Activated T-cell treated with anti-CD3 and anti-CD28 coated beads, Interleukin-2, amount 50 U/mL, for 24 hours (primary cell): Measurements from ENCODE around the gene MEGF11.

Experiments used
- DNase-seq: peaks from one replicate; pipeline ENCODE4 v3.0.0-alpha.2; 2020
- H3K27ac Mint-ChIP-seq: 2 replicates; pipeline ENCODE4 v1.8.0; 2020; ENCODE audit warnings: mild to moderate bottlenecking, mixed read lengths
- H3K27me3 Mint-ChIP-seq: 2 replicates; pipeline ENCODE4 v1.8.0; 2020; ENCODE audit warnings: mixed read lengths
- H3K36me3 Mint-ChIP-seq: 2 replicates; pipeline ENCODE4 v1.8.0; 2020; ENCODE audit warnings: low read depth, mixed read lengths
- H3K4me1 Mint-ChIP-seq: 2 replicates; pipeline ENCODE4 v1.8.0; 2020; ENCODE audit warnings: low read depth, mixed read lengths
- H3K4me3 Mint-ChIP-seq: 2 replicates; pipeline ENCODE4 v1.8.0; 2020; ENCODE audit warnings: mild to moderate bottlenecking, moderate library complexity, mixed read lengths
- H3K9me3 Mint-ChIP-seq: 2 replicates; pipeline ENCODE4 v1.8.0; 2020; ENCODE audit warnings: mixed read lengths

The MEGF11 gene

DNA sequence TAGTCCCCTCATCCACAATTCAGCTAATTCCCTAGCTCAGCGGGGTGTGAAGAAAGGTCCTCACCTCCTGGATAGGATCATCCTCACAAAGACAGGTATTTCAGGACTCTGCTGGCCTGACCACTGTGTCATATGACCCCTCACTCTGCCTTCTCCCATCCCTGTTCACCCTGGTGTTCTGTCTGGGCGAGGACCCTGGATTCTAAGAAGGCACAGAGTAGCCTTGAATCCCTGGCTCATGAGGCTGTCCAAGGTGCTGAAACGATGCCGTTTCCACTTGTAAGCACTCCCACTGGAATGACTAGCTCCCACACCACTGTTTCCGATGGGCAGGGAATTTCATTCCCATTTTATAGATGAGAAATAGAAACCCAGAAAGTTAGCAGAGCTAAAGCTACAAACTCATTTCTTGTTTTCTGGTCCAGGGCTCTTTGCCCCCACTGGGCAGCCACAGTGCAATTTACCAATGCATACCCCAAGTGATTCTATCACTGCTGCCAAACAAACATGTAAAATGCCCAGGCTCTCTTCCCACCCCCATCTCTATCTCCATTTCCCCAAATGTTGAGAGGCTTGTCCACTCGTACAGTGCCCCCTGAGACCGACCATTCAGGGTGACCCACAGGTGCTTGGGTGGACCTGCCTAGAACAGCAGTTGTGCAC is 301.0 kb downstream of the MEGF11 start:
- H3K4me3 Mint-ChIP-seq: no peak overlapping the region
- H3K27ac Mint-ChIP-seq: no peak overlapping the region
- no peaks in the 10 kb centered on the region for H3K4me1 Mint-ChIP-seq
- no peak for DNase-seq
- H3K27me3 Mint-ChIP-seq: peaks cover 10% of the 10 kb centered on the region
- no peaks in the 10 kb centered on the region for H3K36me3 Mint-ChIP-seq
- no peaks in the 10 kb centered on the region for H3K9me3 Mint-ChIP-seq

DNA sequence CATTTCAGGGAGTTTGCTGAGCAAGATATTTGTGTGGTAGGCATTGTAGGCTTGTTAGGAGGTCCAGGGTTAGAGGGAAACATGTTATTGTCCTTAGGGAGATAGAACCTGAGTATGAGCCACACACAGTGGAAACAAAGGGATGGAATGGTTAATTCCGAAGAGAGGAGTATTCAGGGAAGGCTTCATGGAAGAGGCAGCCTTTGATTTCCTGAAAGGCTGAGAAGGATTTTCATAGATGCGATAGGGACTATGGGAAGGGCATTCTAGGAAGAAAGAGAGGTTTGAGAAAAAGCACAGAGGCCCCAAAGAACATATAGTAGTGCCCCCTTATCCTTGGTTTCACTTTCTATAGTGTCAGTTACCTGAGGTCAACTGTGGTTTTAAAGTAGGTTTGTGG is 302.5 kb downstream of the MEGF11 start:
- no peak for DNase-seq
- Mint-ChIP-seq H3K4me1 (no peaks in the 10 kb centered on the region), H3K4me3 (no peak overlapping the region), H3K27me3 (peaks cover 10% of the 10 kb centered on the region), H3K27ac (no peak overlapping the region), H3K9me3 (no peaks in the 10 kb centered on the region), H3K36me3 (no peaks in the 10 kb centered on the region)

DNA sequence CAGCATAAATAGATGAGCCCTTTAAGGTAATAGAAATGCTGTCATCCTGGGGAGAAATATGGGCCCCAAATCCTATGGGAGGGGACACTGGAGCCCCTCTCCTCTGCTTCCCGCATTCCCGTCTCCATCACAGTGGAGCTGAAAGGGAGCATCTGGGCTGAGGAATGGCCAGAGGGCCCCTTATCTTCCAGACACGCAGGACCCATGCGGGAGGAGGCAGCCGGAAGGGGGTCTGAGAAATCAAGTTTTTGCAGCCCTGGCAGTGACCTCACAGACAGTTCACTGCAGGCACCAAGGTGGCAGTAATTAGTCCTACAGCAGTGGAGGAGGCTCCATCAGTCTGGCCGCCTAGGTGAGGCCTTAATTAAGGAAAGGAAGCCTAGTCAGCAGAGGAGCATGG is 304.1 kb downstream of the MEGF11 start:
- Mint-ChIP-seq H3K27ac (no peak overlapping the region), H3K4me1 (no peaks in the 10 kb centered on the region), H3K4me3 (no peak overlapping the region), H3K36me3 (no peaks in the 10 kb centered on the region), H3K27me3 (peaks cover 10% of the 10 kb centered on the region), H3K9me3 (no peaks in the 10 kb centered on the region)
- DNase-seq: no peak

DNA sequence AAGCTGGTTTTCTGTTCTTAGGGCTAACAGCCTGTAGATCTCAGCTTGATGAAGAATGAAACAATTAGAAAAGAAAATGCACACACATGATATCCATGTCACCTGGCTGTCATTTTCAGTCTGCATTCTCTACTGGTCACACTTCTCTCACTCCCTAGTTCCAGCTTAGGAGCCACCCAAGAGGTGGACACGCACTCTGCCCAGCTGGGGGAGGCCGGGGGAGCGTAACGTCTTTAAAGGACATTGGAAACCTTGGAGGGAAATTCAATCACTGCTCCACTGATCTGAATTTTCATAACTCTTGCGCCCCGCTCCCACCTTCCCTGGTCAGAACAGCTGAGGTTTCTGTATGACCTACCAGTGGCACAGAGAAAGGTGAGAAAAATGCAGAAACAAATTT is 304.5 kb downstream of the MEGF11 start:
- H3K36me3 Mint-ChIP-seq: no peaks in the 10 kb centered on the region
- no peaks in the 10 kb centered on the region for H3K9me3 Mint-ChIP-seq
- no peaks in the 10 kb centered on the region for H3K4me1 Mint-ChIP-seq
- H3K27me3 Mint-ChIP-seq: peaks cover 10% of the 10 kb centered on the region
- H3K4me3 Mint-ChIP-seq: no peak overlapping the region
- no peak for DNase-seq
- H3K27ac Mint-ChIP-seq: no peak overlapping the region

DNA sequence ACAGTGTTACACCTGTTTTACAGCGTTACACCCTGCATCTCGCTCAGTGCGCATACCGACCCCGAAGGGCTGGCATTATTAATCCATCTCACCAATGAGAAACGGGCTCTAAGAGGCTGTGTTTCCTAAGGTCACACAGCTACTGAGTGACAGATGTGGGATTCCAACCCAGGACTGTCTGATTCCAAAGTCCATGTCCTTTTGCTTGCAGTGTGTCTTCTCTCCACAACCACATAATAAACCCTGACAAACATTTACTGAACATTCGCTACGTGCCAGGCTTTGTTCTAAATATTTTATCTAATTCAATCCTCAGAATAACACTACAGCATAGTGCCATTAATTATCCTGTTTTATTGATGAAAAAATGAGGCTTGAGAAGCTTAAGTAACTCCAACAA is 305.2 kb downstream of the MEGF11 start:
- H3K27ac Mint-ChIP-seq: no peak overlapping the region
- H3K9me3 Mint-ChIP-seq: no peaks in the 10 kb centered on the region
- H3K36me3 Mint-ChIP-seq: no peaks in the 10 kb centered on the region
- peaks cover 10% of the 10 kb centered on the region for H3K27me3 Mint-ChIP-seq
- no peaks in the 10 kb centered on the region for H3K4me1 Mint-ChIP-seq
- DNase-seq: no peak
- H3K4me3 Mint-ChIP-seq: no peak overlapping the region

DNA sequence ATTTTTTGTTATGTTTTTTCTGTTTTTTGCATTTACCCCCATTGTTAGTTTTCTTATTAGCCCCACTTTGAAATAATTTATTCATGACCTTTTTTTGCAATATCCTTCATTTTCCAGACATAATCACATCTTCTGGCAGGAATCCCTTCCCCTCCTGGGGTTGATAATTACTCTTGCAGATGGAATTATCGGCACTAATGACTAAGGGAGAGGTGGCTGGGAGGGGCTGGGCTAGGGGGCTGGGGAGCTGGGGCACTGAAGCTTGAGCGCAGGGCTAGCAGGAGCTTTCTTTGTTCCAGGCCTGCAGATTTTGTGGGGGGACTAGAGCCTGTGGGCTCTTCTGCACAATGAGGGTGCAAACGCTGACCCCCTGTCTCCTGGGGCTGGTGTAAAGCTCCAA is 306.5 kb downstream of the MEGF11 start:
- Mint-ChIP-seq H3K4me1 (peaks cover 6% of the 10 kb centered on the region), H3K27me3 (peaks cover 4% of the 10 kb centered on the region), H3K4me3 (no peak overlapping the region), H3K9me3 (no peaks in the 10 kb centered on the region), H3K36me3 (no peaks in the 10 kb centered on the region), H3K27ac (no peak overlapping the region)
- no peak for DNase-seq

DNA sequence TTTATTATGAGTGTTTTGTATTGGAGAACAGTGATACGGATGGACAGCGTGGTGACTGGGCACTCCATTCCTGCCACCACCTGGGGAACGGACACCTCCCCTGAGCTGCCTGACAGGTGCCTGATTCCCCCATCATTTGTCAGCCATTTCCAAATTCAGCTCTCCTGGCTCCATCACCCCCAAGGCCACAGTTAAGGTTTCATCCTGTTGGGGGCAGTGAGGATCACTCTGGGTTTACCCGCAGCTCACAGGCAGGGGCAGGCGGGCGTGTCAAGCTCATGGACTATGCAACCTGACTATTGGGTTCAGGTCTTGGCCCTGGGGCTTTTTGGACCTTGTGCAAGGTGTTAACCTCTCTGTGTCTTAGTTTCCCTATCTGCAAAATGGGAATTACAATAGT is 307.9 kb downstream of the MEGF11 start:
- no peak overlapping the region for H3K27ac Mint-ChIP-seq
- H3K9me3 Mint-ChIP-seq: no peaks in the 10 kb centered on the region
- no peaks in the 10 kb centered on the region for H3K27me3 Mint-ChIP-seq
- H3K36me3 Mint-ChIP-seq: no peaks in the 10 kb centered on the region
- H3K4me1 Mint-ChIP-seq: peaks cover 6% of the 10 kb centered on the region
- no peak for DNase-seq
- H3K4me3 Mint-ChIP-seq: no peak overlapping the region

DNA sequence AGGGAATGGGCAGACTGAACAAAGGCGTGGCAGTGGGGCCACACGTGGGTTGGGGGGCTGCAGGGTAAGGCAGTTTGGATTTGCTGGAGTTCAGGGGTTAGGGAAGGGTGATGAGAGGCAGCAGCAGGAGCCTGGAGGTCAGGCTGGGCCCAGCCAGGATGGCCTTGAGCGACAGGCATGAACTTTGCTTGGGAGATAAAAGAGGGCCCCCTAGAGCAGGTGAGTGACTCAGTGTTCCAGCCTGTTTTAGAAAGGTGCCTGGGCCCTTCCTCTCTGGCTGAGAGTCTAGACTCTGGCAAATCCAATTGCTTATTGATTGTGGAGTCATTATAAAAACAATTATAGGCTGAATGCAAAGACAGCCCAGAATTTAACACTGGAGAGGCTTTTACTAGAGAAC is 309.1 kb downstream of the MEGF11 start:
- peaks cover 6% of the 10 kb centered on the region for H3K4me1 Mint-ChIP-seq
- no peak overlapping the region for H3K27ac Mint-ChIP-seq
- H3K36me3 Mint-ChIP-seq: no peaks in the 10 kb centered on the region
- H3K9me3 Mint-ChIP-seq: no peaks in the 10 kb centered on the region
- no peaks in the 10 kb centered on the region for H3K27me3 Mint-ChIP-seq
- no peak for DNase-seq
- no peak overlapping the region for H3K4me3 Mint-ChIP-seq

DNA sequence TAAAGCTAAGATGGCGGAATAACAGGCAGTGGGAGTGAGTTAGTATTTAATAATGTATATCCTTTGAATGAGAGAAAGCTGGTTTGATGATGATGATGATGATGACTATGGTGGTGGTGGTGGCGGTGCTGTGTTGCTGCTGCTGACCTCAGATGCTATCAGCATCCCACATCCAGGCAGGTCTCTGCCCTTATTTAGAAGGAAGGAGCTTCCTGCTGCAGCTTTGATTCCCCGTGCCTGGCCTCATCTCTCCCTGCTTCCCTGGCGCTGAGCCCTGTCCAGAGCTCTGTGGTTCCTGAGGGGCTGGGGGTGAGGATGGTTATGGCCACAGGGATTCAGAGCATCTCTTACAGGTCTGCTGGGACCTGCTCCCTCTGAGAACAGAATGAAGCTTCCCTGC is 311.1 kb downstream of the MEGF11 start:
- Mint-ChIP-seq H3K4me3 (no peak overlapping the region), H3K27me3 (no peaks in the 10 kb centered on the region), H3K36me3 (no peaks in the 10 kb centered on the region), H3K4me1 (peaks cover 6% of the 10 kb centered on the region), H3K27ac (no peak overlapping the region), H3K9me3 (no peaks in the 10 kb centered on the region)
- no peak for DNase-seq

DNA sequence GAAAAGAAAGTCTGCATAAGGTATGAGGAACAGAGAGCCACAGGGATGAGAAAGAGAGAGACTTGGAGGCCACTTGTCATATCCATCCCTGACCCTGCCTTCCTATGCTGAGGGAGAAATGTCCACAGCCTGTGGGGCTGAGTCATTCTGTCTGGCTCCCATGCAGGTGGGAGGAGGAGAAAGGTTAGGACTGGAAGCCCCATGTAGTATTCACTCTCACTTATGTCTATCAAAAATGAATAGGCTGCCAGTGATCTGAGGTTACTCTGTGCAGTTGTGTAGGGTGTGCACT is 313.0 kb downstream of the MEGF11 start:
- peaks cover 6% of the 10 kb centered on the region for H3K4me1 Mint-ChIP-seq
- no peak overlapping the region for H3K27ac Mint-ChIP-seq
- no peaks in the 10 kb centered on the region for H3K27me3 Mint-ChIP-seq
- no peak overlapping the region for H3K4me3 Mint-ChIP-seq
- no peaks in the 10 kb centered on the region for H3K36me3 Mint-ChIP-seq
- no peak for DNase-seq
- H3K9me3 Mint-ChIP-seq: no peaks in the 10 kb centered on the region

DNA sequence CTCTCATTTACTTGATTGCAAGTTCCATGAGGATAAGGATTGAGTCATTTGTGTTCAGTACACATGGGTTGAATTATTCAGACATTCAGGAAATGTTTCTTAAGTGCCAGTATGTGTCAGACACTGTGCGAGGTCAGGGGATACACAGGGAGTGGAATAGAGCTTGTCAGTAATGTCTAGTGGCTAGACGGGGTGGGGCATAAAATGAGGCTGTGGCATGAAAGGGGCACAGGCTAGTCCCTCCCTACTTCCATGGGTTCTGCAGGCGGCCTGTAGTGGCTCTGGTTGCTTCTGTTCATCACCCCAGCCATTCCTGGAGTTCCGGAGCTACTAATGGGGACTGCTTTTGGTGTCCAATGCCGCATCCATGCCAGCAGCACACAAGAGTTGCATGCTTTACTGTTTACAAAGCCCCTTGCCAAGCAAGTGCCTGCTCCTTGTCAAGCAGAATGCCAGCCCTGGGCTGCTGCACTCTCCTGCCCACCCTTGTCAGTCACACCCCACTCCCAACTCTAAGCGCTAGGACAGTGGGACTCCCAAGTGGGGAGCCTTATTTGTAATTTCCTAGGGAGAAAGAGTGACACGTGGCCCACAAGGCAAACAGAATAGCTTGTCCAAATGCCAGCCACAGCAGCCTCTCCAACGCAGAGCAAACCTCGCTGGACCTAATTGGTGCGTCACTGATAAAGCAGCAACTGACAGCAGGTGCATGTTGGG is 313.5 kb downstream of the MEGF11 start:
- H3K4me3 Mint-ChIP-seq: no peak overlapping the region
- H3K27me3 Mint-ChIP-seq: no peaks in the 10 kb centered on the region
- H3K36me3 Mint-ChIP-seq: no peaks in the 10 kb centered on the region
- no peak for DNase-seq
- H3K9me3 Mint-ChIP-seq: no peaks in the 10 kb centered on the region
- H3K27ac Mint-ChIP-seq: no peak overlapping the region
- peaks cover 6% of the 10 kb centered on the region for H3K4me1 Mint-ChIP-seq

DNA sequence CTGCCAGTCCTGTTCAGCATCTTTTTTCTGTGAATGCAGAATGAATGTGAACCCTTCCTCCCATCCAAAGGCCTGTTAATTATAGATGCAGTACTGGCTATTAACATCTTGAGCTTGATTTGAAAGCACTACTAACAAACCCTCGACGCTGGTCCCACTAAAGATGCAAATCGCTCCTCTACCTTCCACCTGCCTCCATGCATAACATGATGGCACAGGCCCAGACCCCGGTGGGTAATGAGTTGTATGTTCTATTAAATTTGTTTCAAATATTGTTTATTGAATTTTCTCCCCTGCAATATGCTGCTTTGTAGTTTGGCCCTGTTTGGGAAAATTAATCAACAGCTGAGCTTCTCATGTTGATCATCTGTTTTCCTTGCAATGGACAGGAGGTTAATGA is 314.9 kb downstream of the MEGF11 start:
- H3K9me3 Mint-ChIP-seq: no peaks in the 10 kb centered on the region
- no peak for DNase-seq
- H3K4me1 Mint-ChIP-seq: peaks cover 6% of the 10 kb centered on the region
- no peak overlapping the region for H3K4me3 Mint-ChIP-seq
- H3K27me3 Mint-ChIP-seq: no peaks in the 10 kb centered on the region
- no peak overlapping the region for H3K27ac Mint-ChIP-seq
- H3K36me3 Mint-ChIP-seq: no peaks in the 10 kb centered on the region

DNA sequence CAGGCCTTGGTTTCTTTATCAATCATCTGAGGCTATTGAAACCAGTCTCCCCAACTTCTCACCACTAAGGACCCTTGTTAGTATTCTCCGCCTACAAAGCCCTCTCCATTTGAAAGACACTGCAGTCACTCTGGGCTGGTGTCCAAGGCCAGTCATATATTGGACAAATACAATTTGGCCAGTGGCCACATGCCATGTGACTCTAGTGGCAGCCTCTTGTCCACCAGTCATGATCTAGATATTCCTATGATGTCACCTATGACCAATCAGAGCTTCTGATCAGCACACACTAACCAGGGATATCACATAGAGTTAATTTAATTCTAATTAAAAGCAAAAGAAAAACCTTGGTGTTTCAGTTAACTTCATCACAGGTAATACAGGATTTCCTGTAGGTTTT is 316.1 kb downstream of the MEGF11 start:
- H3K27me3 Mint-ChIP-seq: no peaks in the 10 kb centered on the region
- H3K4me3 Mint-ChIP-seq: no peak overlapping the region
- no peaks in the 10 kb centered on the region for H3K9me3 Mint-ChIP-seq
- no peaks in the 10 kb centered on the region for H3K36me3 Mint-ChIP-seq
- peaks cover 4% of the 10 kb centered on the region for H3K4me1 Mint-ChIP-seq
- H3K27ac Mint-ChIP-seq: no peak overlapping the region
- no peak for DNase-seq

DNA sequence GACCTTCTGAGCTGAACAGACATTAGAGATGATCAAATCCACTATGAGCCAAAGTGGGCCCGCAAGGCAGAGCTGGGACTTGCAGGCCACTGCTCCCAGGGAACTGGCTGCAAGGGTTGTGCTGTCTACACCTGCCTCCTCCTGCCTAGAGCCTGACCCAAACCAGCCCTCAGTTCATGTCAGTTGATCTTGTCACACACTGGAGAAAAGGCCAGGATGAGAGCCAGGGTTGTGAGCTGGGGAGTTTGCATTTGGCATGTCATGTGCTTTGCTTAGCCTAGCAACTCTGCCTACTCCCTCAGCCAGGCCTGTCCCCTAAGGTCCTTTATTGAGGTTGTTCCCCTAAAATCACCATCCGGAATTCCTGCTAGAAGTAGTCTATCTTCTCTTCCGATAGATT is 316.5 kb downstream of the MEGF11 start:
- Mint-ChIP-seq H3K36me3 (no peaks in the 10 kb centered on the region), H3K9me3 (no peaks in the 10 kb centered on the region), H3K4me1 (no peaks in the 10 kb centered on the region), H3K27me3 (no peaks in the 10 kb centered on the region), H3K27ac (no peak overlapping the region), H3K4me3 (no peak overlapping the region)
- DNase-seq: no peak

DNA sequence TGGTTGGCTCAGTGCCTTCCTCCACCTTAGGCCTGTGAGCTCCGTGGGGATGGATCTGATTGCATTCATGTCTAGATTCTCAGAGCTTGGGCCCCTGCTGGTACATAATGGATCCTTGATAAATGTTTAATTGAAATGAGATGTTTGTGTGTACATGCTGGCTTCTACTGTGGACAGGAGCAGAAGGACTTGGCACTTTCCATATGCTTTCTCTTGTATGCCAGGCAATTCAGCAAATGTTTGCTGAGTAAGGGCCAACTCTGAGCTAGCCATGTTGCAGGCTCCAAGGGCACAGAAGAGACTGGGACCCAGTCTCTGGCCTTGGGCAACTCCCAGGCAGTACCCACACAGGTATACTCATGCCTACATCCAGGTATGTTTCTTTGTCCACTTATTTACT is 317.3 kb downstream of the MEGF11 start:
- Mint-ChIP-seq H3K4me3 (no peak overlapping the region), H3K36me3 (no peaks in the 10 kb centered on the region), H3K9me3 (no peaks in the 10 kb centered on the region), H3K27ac (no peak overlapping the region), H3K27me3 (no peaks in the 10 kb centered on the region), H3K4me1 (no peaks in the 10 kb centered on the region)
- DNase-seq: no peak

DNA sequence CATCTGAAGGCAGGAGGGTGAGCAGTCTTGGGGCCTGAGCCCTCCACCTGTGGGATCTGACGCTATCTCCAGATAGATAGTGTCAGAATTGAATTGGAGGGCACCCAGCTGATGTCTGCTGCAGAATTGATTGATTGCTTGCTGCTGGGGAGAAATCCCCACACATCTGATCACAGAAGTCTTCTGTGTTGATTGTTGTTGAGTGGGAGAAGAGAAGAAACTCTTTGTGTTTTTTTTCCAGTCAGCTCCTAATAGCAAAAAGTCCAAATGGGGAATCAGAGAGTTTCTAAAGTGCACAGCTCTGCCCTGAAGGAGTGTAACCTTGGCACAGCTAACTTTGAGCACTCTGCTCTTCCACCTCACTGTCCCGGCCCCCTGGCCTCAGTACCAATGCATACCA is 318.2 kb downstream of the MEGF11 start:
- no peaks in the 10 kb centered on the region for H3K4me1 Mint-ChIP-seq
- H3K27ac Mint-ChIP-seq: no peak overlapping the region
- no peak for DNase-seq
- no peaks in the 10 kb centered on the region for H3K27me3 Mint-ChIP-seq
- no peaks in the 10 kb centered on the region for H3K9me3 Mint-ChIP-seq
- no peaks in the 10 kb centered on the region for H3K36me3 Mint-ChIP-seq
- H3K4me3 Mint-ChIP-seq: no peak overlapping the region
